Fibroblast of skin of back (primary cell): Measurements from ENCODE around the gene FBXO28.

Experiments
- DNase-seq: peaks from one replicate; pipeline ENCODE4 v3.0.0-alpha.2; 2013

The FBXO28 gene

DNA sequence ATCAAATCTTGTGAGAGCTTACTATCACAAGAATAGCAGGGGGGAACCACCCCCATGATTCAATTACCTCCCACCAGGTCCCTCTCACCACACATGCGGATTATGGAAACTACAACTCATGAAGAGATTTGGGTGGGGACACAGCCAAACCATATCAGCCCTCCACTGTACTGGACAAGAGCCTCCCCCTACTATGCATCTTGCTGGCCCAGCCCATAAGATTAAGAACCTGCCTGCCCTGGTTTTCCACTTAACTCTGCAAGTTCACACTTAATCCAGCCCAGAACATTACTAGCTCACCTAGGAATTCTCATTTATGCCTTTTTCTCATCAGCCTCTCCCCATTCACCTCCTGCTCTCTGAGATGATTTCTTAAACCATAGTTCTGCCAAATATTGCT lies 18.0 kb upstream of the FBXO28 start:
- DNase-seq = no peak

DNA sequence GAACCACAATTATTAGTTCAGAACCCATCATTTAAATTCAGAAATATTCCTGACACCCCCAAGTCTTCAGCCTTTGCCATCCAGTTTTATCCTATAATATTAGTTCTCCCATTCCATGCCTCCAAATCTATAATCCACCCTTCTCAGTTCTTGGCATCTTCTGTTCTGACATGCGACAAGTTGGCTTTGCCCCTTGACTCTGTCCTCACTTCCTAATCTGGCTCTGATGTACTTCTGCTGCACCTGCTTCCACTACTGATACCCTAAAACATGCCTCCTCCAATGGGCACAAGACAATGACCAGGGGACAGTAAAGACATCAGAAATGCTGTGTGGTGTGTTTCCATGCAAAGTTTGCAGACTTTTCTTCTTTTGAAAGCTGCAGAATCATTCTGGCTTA lies 17.1 kb upstream of the FBXO28 start:
- DNase-seq = no peak

DNA sequence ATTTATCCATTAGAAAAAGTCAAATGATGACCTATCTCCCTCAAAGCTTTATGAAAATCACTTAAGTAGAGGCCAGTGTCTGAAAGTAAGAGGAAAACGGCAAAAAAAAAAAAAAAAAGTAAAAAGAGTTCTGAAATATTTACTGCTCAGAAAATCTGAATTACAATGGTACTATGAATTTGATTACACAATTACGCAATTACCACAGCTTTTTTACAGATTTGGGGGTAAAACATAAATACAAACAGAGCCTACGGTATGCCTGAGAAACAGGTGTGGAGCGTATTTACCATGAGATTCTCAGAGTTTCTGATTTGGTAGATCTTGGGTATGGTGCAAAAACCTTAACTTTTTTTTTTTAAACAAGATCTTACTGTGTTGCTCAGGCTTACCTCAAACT lies 15.9 kb upstream of the FBXO28 start:
- no peak for DNase-seq

DNA sequence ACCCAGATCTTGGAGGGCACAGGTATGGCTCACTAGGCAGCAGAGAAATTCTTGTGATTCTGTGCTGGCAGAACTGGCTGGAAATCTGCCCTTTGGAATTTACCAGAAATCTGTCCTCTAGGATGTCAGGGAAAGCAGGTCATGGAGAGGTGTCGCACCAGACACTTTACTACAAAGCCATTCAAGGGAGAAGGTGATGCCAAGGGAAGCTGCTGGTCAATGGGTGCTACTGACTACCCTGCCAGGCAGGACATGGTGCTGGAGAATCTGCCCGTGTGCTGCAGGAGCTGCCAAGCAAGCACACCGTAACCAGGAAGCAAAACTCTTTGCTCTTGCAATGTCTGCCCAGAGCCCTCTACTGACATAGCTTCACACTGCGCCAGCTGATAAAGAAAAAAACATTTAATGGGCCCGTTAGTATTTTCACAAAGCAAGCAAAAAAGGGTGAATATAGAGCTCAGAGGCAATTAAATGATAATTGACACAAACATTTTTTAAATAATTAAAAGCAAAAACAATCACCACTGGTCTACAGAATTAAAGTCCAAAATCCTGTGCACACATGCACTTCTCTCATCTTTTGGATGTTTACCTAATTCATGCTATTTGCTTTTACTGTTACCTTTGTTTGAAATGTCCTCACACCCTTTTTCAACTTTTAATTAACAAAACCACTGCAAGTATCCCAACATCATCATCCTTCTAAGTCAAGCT lies 7.2 kb upstream of the FBXO28 start:
- peak; percentile 35 for DNase-seq

DNA sequence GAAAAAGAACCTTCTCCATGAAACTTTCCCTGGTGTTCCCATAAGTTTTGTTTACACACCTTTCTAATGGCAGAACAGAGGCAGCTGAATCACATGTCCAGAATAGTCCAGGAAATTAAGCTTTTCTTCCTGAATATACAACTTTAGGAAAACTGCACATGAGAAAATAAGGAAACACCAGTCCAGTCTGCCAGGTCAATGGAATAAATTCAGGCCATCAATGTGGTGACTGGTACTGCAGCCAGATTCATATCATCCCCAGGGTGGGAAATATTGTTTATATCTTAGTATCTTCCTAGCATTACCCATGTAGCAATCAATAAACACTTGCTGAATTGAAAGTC lies 6.7 kb upstream of the FBXO28 start:
- DNase-seq = no peak

DNA sequence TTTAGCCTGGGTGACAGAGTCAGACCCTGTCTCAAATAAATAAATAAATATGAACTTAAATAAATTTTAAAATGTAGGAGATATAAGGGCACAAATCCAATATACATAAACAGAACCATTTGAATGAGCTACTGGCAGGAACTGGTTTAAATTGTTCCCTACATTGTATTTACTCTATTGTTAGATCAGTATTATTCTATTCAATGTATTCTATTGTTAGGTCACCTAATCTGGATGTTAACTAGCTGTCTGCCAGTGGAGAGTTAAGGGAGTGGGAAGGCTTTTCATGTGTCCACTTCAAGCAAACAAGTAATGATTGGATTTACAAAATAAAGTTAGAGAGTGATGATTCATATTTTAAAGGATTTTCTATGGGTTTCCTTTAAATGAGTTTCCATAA lies 4.9 kb upstream of the FBXO28 start:
- DNase-seq = no peak

DNA sequence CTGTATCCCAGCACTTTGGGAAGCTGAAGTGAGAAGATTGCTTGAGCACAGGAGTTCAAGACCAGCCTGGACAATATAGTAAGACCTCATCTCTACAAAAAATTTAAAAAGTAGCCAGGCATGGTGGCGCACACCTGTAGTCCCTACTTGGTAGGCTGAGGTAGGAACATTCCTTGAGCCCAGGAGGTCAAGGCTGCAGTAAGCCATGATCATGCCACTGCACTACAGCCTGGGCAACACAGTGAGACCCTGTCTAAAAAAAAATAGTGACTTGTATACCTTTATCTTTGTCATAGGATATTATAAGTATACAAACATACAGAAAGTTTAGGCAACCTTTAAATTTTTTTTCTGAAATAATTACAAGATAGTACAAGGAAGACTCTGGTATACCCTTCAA lies 3.9 kb upstream of the FBXO28 start:
- DNase-seq = no peak

DNA sequence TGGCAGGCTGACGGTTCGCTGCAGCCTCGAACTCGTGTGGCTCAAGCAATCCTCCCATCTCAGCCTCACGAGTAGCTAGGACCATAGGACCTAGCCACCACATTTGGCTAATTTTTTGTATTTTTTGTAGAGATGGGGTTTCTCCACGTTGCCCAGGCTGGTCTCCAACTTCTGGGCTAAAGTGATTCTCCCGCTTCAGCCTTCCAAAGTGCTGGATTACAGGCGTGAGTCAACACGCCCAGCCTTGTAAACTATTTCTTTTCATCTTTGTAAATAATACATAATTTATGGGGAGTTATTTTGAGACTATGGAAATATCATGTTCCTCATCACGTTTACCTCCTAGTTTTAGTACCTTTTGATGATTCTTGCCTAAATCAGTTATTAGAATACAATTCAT lies 906 bp upstream of the FBXO28 start:
- no peak for DNase-seq

DNA sequence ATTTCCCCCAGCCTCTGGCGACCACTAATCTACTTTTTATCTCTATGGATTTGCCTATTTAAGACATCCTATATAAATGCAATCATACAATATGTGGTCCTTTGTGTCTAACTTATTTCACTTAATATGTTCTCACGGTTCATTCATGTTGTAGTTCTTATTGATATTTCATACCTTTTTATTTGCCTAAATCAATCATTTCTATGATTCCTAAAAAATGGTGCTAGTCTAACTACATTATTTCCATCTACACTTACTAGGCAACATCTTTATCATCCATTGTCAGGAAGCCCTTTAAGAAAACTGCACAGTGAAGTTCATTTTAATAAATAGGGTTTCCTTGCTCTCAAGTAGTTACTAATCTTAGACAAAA lies 380 bp upstream of the FBXO28 start:
- no peak for DNase-seq

DNA sequence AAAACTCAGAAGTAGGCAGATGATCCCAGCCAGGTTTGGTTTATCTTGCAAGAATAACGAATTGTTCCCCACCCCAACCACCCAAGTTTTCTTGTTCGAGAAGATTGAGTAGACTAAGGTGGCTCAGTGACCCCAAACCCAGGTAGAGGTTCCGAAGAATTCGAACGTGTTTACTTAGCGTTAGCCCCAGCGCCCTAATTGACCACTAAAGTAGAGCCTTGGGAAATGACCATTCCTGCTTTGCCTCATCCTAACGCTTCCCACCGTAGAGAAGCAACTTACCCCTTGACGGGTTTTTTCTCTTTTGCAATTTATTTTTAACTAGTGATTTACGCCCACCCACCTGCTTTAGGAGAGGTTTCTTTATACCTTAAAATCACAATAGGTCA lies 870 bp downstream of the FBXO28 start:
- no peak for DNase-seq

DNA sequence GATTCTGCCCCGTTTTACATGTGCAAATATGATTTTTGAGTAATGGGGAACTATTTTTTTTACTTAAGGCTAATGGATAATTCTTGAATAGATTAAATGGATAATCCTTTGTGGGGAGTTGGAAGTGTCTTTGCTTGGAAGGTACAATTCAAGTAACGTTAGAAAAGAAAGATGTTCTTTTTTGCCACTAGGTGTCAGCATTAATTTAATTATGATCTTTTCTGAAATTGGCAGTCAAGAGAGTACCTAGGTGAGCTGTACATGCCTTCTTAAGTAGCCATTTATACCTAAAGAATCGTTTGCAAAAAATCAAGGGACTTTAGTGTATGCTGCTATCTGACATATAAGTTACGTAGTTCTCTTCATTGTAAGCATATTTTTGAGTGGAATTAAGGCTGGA lies 2.2 kb downstream of the FBXO28 start:
- DNase-seq = peak; percentile 54

DNA sequence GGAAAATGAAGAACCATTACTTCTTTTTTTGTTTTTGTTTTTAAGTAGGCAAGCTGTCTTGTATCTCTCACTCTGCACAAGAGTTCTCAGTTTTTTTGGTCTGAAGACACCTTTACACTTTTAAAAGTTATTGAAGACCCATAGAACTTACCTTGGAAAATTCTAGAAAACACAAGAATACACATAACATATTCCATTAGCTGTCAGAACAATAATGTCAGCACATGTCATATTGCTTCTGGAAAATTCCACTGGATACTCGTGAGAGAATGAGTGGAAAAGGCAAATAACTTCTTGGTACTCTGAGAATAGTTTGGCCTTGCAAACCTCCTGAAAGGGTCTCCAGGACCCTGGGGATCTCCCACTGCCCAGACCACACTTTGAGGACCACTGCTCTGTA lies 4.8 kb downstream of the FBXO28 start:
- no peak for DNase-seq

DNA sequence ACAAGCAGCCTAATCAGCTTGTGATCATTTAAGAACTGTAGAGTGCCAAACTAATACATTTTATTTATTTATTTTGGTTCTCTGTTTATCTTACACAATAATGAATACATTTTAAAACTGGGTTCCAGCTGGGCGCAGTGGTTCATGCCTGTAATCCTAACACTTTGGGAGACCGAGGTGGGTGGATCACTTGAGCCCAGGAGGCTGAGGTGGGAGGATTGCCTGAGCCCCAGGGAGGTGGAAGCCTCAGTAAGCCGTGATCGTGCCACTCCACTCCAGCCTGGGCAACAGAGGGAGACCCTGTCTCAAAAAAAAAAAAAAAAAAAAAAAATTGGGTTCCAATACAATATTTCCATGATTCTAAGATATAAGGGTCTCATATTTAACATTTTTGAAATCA lies 9.2 kb downstream of the FBXO28 start:
- no peak for DNase-seq

DNA sequence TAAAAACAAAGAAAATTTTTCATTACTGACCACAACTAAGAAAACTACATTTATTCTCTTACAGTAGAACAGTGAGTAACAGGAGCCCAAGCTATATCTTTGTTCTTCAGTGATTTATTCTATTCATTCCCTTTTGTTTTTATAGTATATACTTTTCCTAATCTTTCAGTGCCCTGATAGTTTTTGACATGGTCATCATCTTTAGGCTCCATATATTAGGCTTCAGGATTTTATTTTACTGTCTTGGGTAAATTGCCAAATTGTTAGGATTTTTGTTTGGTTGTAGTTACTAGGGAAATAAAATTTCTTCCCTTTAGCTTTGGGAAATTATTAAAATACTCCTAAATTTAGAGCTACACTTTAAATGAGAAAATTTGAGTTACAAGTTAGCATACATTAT lies 10.3 kb downstream of the FBXO28 start:
- DNase-seq = peak; percentile 41

DNA sequence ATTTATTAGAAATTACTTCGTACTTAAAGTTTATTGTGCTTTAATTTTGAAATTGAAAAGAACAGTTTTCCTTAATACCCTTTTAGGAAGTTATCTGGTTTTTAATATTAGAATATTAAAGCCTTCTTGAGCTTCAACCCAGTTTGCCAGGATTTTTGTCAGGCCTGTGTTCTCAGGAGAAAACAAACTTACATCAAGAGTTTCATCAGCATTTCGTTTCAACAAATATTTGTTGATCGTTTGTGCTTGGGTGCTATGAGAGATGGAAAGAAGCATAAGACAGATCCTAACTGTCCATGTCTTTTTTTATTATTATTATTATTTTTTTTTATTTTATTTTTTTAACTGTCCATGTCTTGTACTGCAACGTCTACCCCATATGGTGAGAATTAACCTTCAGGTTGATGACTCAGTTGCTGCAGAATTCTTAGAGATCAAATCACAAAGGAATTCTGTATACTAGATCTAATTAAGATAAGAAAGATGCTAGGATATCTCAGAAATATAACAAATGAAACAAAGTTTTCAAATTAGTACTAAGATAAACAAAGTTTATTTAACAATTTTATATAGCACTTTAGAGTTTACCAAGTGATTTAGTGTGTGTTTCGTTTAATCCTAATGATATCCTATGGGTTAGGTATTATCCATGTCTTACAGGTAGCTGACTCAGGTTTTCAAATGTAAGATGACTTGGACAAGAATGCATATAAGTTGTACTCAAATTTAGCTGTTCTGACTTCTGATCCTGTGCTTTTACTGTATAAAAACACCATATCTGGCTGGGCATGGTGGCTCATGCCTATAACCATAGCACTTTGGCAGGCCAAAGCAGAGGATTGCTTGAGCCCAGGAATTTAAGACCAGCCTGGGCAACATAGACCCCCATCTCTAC lies 14.3 kb downstream of the FBXO28 start:
- DNase-seq = peak; percentile 49

DNA sequence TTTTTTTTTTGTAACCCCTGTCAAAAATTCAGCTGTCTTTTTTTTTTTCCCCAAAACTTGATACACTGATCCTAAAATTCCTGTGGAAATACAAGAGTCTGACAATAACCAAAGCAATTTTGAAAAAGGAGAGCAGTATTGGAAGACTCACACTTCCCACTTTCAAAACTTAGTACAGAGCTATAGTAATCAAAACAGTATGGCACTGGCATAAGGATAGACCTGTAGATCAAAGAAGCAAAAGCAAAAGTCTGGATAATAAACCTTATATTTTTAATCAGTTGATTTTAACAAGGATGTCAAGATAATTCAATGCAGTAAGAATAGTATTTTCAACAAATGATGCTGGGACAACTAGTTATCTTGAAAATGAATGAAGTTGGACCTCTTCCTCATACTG lies 17.3 kb downstream of the FBXO28 start:
- no peak for DNase-seq

DNA sequence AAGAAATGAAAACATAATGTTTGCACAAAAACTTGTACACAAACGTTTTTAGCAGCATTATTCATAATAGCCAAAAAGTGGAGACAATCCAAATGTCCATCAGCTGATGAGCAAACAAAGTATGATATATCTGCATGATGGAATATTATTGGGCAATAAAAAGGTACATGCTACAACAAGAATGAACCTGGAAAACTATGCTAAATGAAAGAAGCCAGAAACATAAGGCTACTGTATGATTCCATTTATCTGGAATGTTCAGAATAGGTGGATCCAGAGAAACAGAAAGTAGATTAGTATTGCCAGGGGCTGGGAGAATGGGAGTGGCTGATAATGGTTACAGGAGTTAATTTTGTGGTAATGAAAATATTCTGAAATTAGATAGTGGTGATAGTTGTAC lies 19.0 kb downstream of the FBXO28 start:
- no peak for DNase-seq

DNA sequence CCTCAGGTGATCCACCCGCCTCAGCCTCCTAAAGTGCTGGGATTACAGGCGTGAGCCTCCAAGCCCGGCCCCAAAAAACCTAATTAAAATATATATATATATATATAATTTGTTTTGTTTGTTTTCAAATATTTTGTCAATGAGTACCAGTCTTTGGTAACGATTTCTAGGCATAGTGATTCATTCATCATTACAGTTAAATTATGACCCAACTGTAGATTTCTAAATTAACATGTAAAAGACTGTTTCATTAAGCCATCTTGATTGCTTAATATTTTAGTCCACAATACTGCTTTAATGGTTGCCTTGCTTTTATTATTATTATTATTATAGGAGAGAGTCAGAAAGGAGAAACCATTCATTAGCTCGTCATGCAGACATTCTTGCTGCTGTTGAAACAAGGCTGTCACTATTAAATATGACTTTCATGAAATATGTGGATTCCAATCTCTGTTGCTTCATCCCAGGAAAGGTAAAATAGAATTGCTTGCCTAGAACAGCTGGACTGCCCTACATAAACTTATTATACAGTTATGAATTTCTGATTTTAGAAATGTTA lies 19.9 kb downstream of the FBXO28 start:
- DNase-seq = no peak

DNA sequence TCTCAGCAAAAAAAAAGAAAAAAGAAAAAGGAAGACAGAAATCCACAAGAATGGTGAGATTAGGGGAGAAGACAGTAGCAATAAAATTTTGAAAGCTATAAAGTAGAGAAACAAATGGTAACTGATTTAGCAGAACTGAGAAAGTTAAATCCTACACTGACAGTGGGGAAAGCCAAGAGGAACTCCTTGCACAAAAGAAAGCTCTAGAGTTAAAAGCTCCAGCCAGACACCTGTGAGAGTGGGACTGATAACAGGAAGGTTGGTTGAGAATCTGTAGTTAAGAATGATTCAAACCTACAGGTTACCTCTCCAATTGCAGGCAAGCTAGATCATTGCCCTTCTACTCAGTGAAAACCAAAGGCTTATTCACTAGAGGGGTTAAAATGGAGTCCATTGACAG lies 23.6 kb downstream of the FBXO28 start:
- DNase-seq = no peak

DNA sequence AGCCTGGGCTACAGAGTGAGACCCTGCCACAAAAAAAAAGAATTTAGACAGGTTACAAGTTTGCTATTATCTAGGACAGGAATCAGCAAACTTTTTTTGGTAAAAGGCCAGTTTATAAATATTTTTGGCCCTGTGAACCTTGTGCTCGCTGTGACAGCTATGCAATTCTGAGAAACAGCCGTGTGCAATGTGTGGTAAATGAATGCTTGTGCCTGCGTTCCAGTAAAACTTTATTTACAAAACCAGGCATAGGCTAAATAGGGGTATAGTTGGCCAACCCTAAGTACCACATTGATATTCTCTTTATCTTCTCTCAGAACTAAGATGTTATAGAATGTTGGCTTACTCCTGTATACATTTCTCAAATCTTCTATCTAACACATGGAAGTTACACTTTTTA lies 24.3 kb downstream of the FBXO28 start:
- DNase-seq = no peak

DNA sequence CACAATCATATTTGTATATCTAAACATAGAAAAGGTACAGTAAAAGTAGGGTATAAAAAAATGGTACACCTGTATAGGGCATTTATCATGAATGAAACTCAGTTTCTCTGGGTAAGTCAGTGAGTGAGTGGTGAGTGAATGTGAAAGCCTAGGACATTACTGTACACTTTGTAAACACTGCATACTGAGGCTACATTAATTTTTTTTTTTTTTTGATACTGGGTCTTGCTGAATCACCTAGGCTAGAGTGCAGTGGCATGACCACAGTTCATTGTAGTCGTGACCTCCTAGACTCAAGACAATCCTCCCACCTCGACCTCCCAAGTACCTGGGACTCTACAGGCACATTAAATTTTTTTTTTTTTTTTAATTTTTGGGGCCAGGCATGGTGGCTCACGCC lies 27.8 kb downstream of the FBXO28 start:
- DNase-seq = no peak

DNA sequence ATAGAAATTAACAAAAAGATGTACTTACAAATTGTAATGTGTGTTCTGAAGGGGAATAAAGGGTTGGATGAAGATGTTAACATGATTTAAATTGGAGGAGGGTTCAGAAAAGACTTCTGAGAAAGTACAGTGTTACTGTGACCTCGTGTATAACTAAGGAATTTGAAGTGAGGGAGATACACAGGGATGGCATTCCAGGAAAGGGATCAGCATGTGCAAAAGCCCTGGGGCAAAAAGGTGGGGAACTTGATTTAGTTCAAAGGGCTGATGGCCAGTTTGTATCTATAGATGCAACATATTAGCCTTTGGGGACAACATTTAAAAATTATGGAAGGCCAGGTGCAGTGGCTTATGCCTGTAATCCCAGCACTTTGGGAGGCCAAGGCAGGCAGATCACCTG lies 35.8 kb downstream of the FBXO28 start:
- no peak for DNase-seq

DNA sequence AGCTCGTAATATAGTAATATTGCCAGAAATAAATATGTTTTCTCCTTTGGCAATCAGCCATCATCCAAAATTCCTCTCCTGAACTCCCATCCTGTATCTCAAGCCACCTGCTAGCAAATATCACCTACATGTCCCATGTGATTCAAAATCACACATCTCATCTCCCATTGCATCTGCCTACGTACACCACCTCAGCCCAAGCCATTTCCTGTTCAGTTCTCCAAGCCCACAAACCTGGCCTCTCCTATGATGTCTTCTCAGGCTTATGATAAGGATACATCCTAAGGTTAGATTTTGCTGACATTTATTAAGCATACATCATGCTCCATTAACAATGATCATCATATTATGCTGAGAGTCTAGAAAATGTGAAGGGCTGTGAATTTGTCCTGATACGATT lies 37.2 kb downstream of the FBXO28 start:
- no peak for DNase-seq

DNA sequence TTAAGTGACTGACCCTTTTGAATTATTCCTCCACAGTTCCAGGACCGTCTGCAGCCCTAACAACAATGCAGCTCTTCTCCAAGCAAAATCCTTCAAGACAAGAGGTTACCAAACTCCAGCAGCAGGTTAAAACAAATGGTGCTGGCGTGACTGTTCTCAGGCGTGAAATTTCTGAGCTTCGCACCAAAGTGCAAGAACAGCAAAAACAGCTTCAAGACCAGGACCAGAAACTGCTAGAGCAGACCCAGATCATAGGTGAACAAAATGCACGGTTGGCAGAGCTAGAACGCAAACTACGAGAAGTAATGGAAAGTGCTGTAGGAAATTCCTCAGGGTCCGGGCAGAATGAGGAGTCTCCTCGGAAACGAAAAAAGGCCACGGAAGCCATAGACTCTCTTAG lies 43.4 kb downstream of the FBXO28 start:
- no peak for DNase-seq
